DOHH2 (cell line): ENCODE measurements around the gene ZBTB4.
A peak's percentile ranks its signal among the peaks of the same experiment; 100 is the strongest.

ENCODE experiments used
- H3F3A ChIP-seq: fragments of 200-600 bp; sonication (generic), shearing (Covaris generic); 2 replicates; pipeline ENCODE4 v1.6.0; 2016; ENCODE audit warnings: antibody characterized with exemption, mild to moderate bottlenecking; ENCODE audit not compliant: control insufficient read depth, insufficient read depth
- H3K27ac ChIP-seq: fragments of 200-600 bp; sonication (generic); 2 replicates; pipeline ENCODE4 v1.5.1; 2014; ENCODE audit warnings: low read depth, mild to moderate bottlenecking, low read length, moderate library complexity
- H3K27me3 ChIP-seq: fragments of 200-600 bp; sonication (generic); 2 replicates; pipeline ENCODE4 v1.6.1; 2014; ENCODE audit warnings: mild to moderate bottlenecking, low read length, mixed read lengths; ENCODE audit not compliant: control insufficient read depth
- H3K36me3 ChIP-seq: fragments of 200-600 bp; sonication (generic); 2 replicates; pipeline ENCODE4 v1.6.1; 2014; ENCODE audit warnings: mild to moderate bottlenecking, low read length, moderate library complexity, mixed read lengths; ENCODE audit not compliant: control insufficient read depth
- H3K4me1 ChIP-seq: fragments of 200-600 bp; sonication (generic); 2 replicates; pipeline ENCODE4 v1.6.1; 2014; ENCODE audit warnings: mild to moderate bottlenecking, low read length, mixed read lengths; ENCODE audit not compliant: control insufficient read depth
- H3K4me2 ChIP-seq: fragments of 200-600 bp; sonication (generic); 2 replicates; pipeline ENCODE4 v1.6.0; 2014; ENCODE audit warnings: mild to moderate bottlenecking, low read length, moderate library complexity
- H3K4me3 ChIP-seq: fragments of 200-600 bp; sonication (generic); 2 replicates; pipeline ENCODE4 v1.5.1; 2014; ENCODE audit warnings: mild to moderate bottlenecking, low read length, mixed read lengths
- H3K79me2 ChIP-seq: fragments of 200-600 bp; sonication (generic); 2 replicates; pipeline ENCODE4 v1.6.1; 2014; ENCODE audit warnings: mild to moderate bottlenecking, low read length, mixed read lengths; ENCODE audit not compliant: control insufficient read depth
- H3K9me2 ChIP-seq: fragments of 200-600 bp; sonication (generic); replicated peaks from 2 replicates; pipeline ENCODE4 v1.6.1; 2014; ENCODE audit warnings: mild to moderate bottlenecking, low read length, mixed read lengths; ENCODE audit not compliant: control insufficient read depth
- H3K9me3 ChIP-seq: fragments of 200-600 bp; sonication (generic); 2 replicates; pipeline ENCODE4 v1.6.1; 2014; ENCODE audit warnings: antibody characterized with exemption, low read length, mixed read lengths; ENCODE audit not compliant: control insufficient read depth, insufficient read depth
- H4K20me1 ChIP-seq: fragments of 200-600 bp; sonication (generic); 2 replicates; pipeline ENCODE4 v1.6.0; 2014; ENCODE audit warnings: low read depth, mild to moderate bottlenecking, antibody characterized with exemption, low read length, moderate library complexity; ENCODE audit not compliant: control insufficient read depth, insufficient read depth
- CTCF ChIP-seq: fragments of 200-600 bp; sonication (generic); IDR thresholded peaks from one replicate; pipeline ENCODE4 v1.5.1; 2014; ENCODE audit warnings: antibody characterized with exemption, mild to moderate bottlenecking, low read depth, low read length; ENCODE audit not compliant: poor library complexity, severe bottlenecking
- EZH2phosphoT487 ChIP-seq: fragments of 200-600 bp; sonication (generic); IDR thresholded peaks from 2 replicates; pipeline ENCODE4 v1.6.1; 2017; ENCODE audit warnings: borderline replicate concordance, mild to moderate bottlenecking, antibody characterized with exemption, low read length, moderate library complexity, mixed read lengths

Gene ZBTB4

DNA sequence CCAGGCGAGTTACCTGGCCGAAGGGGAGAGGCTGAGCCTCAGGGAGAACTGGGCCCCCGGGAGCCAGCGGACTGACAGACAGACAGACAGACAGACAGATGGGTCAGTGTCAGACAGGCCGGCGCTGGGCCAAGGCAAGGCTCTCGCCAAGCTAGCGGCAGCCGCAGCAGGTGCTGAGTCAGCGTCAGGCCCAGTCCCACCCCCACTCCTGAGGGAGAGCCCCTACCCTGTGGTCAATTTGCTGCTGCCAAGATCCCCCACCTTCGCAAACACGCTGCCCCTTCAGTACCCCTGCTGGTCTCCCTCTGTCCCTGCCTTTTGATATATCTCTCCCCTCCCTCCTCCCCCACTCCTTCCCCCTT is 38.6 kb downstream of the ZBTB4 start:
- peak overlapping the region; percentile 68 for H3K4me3 ChIP-seq

GRCh38 chr17:7440113-7440833 is 39.2 kb downstream of the ZBTB4 start:
- Histone ChIP-seq H3K27ac (no peak overlapping the region), H3K9me2 (no peaks in the 10 kb centered on the region), H3K4me2 (peak overlapping the region; percentile 94), H3K36me3 (no peaks in the 10 kb centered on the region), H3K79me2 (peaks cover 10% of the 10 kb centered on the region), H3K9me3 (no peaks in the 10 kb centered on the region), H3F3A (no peaks in the 10 kb centered on the region), H3K27me3 (peaks cover 53% of the 10 kb centered on the region), H3K4me3 (peak overlapping the region; percentile 68), H4K20me1 (peaks cover 5% of the 10 kb centered on the region; the same call in 1 of the 2 replicates), H3K4me1 (peaks cover 57% of the 10 kb centered on the region)
- TF ChIP-seq CTCF (no peak), EZH2phosphoT487 (no peak)

More for the DNA sequence above, 38.6 kb downstream of the ZBTB4 start:
- TF ChIP-seq CTCF (peak; percentile 9), EZH2phosphoT487 (no peak)
- H3K79me2 ChIP-seq = peaks cover 10% of the 10 kb centered on the region
- peaks cover 59% of the 10 kb centered on the region for H3K27me3 ChIP-seq
- no peaks in the 10 kb centered on the region for H3K36me3 ChIP-seq
- no peaks in the 10 kb centered on the region for H3K9me2 ChIP-seq
- H3K27ac ChIP-seq = no peak overlapping the region
- H3F3A ChIP-seq = no peaks in the 10 kb centered on the region
- peaks cover 61% of the 10 kb centered on the region for H3K4me1 ChIP-seq
- H4K20me1 ChIP-seq = peaks cover 5% of the 10 kb centered on the region; the same call in 1 of the 2 replicates
- peak overlapping the region; percentile 94 for H3K4me2 ChIP-seq
- H3K9me3 ChIP-seq = no peaks in the 10 kb centered on the region

GRCh38 chr17:7439462-7440112 is 39.8 kb downstream of the ZBTB4 start, which contains the start of gene FGF11:
Gene FGF11, plus strand, starts transcription at chr17:7439512. Its CDS starts 109 bp downstream, at chr17:7439621.
- Histone ChIP-seq H3K9me2 (no peaks in the 10 kb centered on the region), H3K79me2 (peaks cover 10% of the 10 kb centered on the region), H3K27ac (no peak within 1 kb of the TSS), H3K36me3 (no peaks in the 10 kb centered on the region), H3K9me3 (no peaks in the 10 kb centered on the region), H3K4me3 (peak within 1 kb of the TSS; percentile 68), H3K4me2 (peak within 1 kb of the TSS; percentile 94), H3K4me1 (peaks cover 52% of the 10 kb centered on the region), H4K20me1 (peaks cover 5% of the 10 kb centered on the region; the same call in 1 of the 2 replicates), H3F3A (no peaks in the 10 kb centered on the region), H3K27me3 (peaks cover 48% of the 10 kb centered on the region)
- peak; percentile 39; the same call in 1 of the 2 replicates for TF ChIP-seq EZH2phosphoT487
- TF ChIP-seq CTCF = no peak
